GM18907 (cell line): ENCODE measurements around the gene CDKAL1.
"Not testable (repeated sequence)": the region's sequence is repeated elsewhere in the genome, so short reads cannot be mapped to it uniquely, and the experiment has no call there.

Experiments used
- ATAC-seq: cut with Tn5 transposase; IDR thresholded peaks from one replicate; pipeline ENCODE4 v1.9.1; 2021; ENCODE audit warnings: mild to moderate bottlenecking, moderate library complexity; ENCODE audit not compliant: unreplicated experiment

Gene CDKAL1

GRCh38 chr6:20534295-20535262, at the start of gene CDKAL1:
TSS of gene CDKAL1 (plus strand) at chr6:20534457. CDS start at chr6:20546351, 11,894 bp downstream.
- peak; percentile 89 for ATAC-seq

GRCh38 chr6:20486641-20487040, 47.6 kb upstream of the CDKAL1 start:
- no peak for ATAC-seq

DNA sequence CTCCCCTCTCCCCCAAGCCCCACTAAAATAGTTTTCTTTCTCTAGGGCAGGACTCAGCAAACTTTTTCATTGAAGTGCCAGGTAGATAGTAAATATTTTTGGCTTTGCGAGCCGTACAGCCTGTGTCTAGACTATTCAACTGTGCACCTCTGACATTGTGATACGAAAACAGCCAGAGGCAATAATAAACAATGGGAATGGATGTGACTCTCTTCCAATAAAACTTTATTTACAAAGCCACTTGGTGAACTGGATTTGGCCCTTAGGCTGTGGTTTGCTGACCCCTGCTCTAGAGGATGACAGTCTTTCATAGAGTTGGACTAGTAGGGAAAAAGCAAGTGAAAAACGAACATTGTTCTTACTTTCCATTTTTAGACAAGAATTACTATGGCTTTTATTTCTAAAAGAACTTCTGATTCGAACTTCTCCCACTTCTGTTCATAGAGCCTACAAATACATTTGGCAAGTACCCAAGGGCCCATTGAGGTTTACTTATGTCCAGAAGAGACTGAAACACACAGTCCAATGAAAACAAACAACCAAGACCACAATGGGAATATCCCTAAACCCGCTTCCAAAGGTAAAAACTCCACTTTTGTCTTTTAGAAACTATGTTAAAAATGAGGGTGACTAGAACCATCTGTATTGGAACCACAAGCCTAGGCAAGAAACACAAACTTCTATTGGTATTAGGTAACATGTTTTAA, 46.4 kb upstream of the CDKAL1 start:
- ATAC-seq, result no peak

- ATAC-seq, result no peak
Observed at GRCh38 chr6:20490591-20490990, 43.7 kb upstream of the CDKAL1 start.

- no peak for ATAC-seq
Observed at GRCh38 chr6:20492099-20492498, 42.2 kb upstream of the CDKAL1 start.

DNA sequence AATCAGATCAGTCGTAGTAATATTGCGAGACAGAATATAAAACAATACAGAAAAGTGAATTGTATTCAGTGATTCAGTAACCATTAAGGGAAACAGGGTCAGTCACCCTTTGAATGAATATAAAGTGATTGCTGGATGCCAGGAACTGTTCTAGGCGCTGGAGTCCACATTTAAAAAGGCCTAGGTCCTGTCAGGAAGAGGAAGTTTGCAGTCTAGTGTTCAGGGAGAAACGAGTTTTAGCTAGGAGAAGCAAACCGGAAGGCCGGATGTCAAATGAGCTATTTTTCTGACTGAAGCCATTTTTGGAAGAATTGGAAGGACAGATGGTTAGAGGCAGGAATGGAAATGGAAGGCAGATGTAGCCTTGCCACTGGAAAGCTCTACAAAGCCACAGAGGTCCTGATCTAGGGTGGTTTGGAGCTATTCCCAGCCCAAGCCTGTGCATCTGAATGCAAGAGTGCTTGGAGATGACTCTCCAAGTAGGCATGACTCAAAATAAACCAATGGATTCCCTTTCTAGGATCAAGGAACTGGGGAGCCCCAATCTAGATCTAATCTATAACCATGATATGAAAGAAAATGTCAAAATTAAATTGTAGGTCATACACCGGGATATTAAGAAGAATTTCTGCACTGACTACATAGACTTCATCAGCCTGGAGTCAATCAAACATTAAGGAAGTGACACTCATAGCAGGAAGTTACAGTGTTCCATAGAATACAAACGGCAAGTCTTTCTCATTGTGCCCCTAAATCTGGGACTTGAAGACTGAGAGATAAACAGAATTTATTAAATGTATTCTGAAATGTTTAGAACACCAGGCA, 36.8 kb upstream of the CDKAL1 start:
- ATAC-seq, result no peak

DNA sequence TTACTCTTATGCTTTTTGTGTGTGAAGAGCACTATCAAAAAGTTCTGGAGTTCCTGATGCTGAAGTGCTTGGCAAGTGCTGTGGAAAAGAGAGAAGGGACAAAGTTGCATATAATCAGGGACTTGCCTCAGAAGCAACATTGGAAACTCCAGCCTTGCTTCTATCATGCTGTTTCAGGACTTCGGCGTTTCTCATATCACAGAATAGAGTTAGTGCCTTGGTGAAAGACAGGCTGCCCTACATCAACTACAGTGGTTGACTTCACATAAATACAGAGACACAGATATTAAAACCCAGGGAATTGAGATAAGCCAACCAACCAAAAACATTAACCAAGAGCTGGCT, 36.2 kb upstream of the CDKAL1 start:
- ATAC-seq, result no peak

- ATAC-seq, result no peak
Observed at GRCh38 chr6:20509212-20509611, 25.0 kb upstream of the CDKAL1 start.

- no peak for ATAC-seq
Observed at GRCh38 chr6:20511852-20512251, 22.4 kb upstream of the CDKAL1 start.

DNA sequence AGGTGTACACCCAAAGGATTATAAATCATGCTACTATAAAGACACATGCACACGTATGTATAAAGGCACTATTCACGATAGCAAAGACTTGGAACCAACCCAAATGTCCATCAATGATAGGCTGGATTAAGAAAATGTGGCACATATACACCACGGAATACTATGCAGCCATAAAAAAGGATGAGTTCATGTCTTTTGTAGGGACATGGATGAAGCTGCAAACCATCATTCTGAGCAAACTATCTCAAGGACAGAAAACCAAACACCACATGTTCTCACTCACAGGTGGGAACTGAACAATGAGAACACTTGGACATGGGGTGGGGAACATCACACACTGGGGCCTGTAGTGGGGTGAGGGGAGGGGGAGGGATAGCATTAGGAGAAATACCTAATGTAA, 9.0 kb upstream of the CDKAL1 start:
- not testable (repeated sequence) for ATAC-seq

DNA sequence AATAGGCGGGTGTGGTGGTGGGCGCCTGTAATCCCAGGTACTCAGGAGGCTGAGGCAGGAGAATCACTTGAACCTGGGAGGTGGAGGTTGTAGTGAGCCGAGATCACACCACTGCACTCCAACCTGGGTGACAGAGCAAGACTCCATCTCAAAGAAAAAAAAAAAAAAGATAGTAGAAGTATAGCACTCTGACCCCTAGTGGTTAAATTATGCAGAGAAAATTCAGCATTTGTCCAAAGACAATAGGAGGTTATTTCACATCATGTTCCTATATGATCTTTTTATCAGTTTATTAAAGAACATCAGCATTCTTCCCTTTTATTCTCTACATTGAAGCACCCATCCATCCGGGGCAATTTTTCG, 5.2 kb upstream of the CDKAL1 start:
- ATAC-seq, result peak; percentile 61

DNA sequence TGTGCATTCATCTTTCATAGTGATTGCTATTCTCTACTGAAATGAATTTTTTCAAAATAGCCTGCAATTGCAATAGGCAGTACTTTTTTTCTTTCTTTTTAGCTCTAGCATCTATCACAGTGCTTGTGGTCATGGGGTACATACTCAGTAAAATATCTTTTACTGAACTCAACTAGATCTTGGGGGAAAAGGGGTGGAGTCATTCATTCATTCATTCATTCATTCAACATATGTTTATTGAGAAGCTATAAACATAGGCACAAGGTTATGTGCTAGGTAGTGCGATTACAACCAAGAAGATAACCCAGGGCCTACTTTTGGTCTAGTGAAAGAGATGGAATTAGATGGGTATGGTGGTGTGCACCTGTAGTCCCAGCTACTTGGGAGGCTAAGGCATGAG, 1.4 kb upstream of the CDKAL1 start:
- no peak for ATAC-seq

GRCh38 chr6:20533746-20534294, 437 bp upstream of the CDKAL1 start:
- peak; percentile 5 for ATAC-seq

DNA sequence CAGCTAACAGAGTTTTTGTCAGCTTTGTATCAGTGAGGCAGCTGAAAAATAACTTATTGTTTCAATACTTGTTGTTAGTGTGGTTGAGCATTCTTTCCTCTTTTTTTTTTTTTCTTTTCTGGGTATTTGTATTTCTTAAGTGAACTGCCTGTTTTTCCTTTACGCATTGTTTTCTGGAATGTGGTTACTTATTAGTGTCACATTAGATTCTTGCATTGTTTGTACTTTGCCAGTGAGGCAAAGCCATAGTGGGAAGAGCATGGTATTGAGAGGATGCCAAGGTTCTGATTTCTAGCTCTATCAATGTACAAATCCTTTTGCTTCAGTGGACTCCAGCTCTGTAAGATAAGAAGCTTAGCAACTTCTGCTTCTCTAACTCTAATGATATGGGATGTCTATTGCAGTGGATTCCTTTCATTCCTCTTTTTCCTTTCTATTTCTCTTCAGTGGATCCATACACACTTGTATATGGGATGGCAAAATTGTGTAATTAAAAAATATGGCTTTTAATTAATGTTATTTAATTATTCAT, 3.9 kb downstream of the CDKAL1 start:
- ATAC-seq, result no peak

- no peak for ATAC-seq
Observed at GRCh38 chr6:20538907-20539306, 4.7 kb downstream of the CDKAL1 start.

- no peak for ATAC-seq
Observed at GRCh38 chr6:20539387-20539786, 5.1 kb downstream of the CDKAL1 start.

DNA sequence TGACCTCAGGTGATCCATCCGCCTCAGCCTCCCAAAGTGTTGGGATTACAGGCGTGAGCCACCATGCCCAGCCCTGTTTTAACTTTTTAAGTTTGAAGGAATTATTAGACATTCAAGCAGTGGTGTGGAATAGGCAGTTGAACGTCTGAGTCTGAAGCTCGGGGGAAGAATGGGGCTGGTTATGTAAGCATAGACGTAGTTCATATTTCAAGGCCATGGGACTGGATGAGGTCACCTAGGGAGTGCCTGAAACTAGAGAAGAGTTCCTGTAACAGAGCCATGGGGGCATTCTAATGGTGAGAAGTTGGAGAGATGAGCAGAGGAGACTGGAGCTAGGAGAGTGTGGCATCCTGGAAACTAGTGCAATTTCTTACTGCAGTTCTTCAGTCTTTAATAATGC, 6.4 kb downstream of the CDKAL1 start:
- ATAC-seq, result no peak

- no peak for ATAC-seq
Observed at GRCh38 chr6:20541382-20541781, 7.1 kb downstream of the CDKAL1 start.

DNA sequence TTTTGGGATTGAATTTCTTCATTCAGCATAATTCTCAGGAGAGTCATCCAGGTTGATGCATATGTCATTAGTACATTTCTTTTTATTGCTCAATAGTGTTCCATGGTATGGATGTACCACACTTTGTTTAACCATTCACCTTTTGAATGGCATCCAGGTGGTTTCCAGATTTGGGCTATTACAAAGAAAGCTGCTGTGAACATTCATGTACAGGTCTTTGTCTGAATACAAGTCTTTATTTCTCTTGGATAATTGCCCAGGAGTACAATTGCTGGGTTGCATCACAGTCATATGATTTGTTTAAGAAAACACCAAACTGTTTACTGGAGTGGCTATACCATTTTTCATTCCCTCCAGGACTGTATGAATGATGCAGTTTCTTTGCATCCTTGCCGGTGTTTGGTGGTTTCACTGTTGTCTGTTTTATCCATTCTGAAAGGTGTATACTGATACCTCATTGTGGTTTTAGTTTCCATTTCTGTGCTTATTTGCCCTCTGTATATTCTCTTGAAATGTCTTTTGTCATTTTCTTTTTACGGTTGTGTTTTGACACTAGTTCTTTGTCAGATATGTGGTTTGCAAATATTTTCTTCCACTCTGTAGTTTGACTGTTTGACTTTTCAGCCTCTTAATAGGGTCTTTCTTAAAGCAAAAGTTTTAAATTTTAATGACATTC, 8.8 kb downstream of the CDKAL1 start:
- ATAC-seq, result peak; percentile 99

DNA sequence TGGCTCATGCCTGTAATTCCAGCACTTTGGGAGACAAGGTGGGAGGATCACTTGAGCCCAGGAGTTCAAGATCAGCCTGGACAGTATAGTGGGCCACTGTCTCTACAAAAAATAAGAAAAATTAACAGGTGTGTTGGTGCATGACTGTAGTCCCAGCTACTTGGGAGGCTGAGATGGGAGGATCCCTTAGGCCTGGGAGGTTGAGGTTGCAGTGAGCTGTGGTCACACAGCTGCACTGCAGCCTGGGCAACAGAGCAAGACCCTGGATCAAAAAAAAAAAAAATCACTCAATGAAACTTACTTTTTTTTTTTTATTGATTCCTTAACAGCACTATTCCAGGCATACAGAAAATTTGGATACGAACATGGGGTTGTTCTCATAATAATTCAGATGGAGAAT, 14.0 kb downstream of the CDKAL1 start:
- no peak for ATAC-seq
